GM12875 (cell line): Measurements from ENCODE around the gene SYNGR2.

ENCODE experiments used
- H3K4me3 ChIP-seq: one replicate; pipeline ENCODE4 v1.5.1; 2011; ENCODE audit warnings: low read depth, low read length, control low read depth
- CTCF ChIP-seq: IDR thresholded peaks from 2 replicates; pipeline ENCODE4 v1.5.1; 2011; ENCODE audit warnings: low read depth, mild to moderate bottlenecking, control low read depth, inconsistent platforms, low read length, moderate library complexity, borderline replicate concordance; ENCODE audit not compliant: insufficient read depth

Gene SYNGR2

GRCh38 chr17:78140169-78141051, 28.0 kb upstream of the SYNGR2 start:
- H3K4me3 ChIP-seq, result no peak overlapping the region
- TF ChIP-seq CTCF, result no peak

GRCh38 chr17:78141437-78142118, 26.8 kb upstream of the SYNGR2 start:
- no peak for TF ChIP-seq CTCF
- H3K4me3 ChIP-seq, result no peak overlapping the region

GRCh38 chr17:78142119-78142861, 26.1 kb upstream of the SYNGR2 start:
- no peak for TF ChIP-seq CTCF
- H3K4me3 ChIP-seq, result no peak overlapping the region

- no peak for TF ChIP-seq CTCF
- H3K4me3 ChIP-seq, result no peak overlapping the region
Observed at GRCh38 chr17:78143214-78144146, 24.9 kb upstream of the SYNGR2 start.

GRCh38 chr17:78144147-78144719, 24.1 kb upstream of the SYNGR2 start:
- no peak for TF ChIP-seq CTCF
- H3K4me3 ChIP-seq, result no peak overlapping the region
